Testis (tissue), 3 donors: Measurements from ENCODE around the gene CD151. TPM values are rescaled to one million over a fixed set of nuclear protein-coding genes. Genes with fewer than 3 reads are reported as not detected.
A peak's percentile ranks its signal among the peaks of the same experiment; 100 is the strongest.

Experiments used
- DNase-seq: peaks from one replicate; pipeline ENCODE4 v3.0.0-alpha.2; 2019
- H3K27ac ChIP-seq, 2 donors: fragments of 200-600 bp; sonication (generic); one replicate each; pipeline ENCODE4 v1.5.1; 2019
- H3K27me3 ChIP-seq: fragments of 200-600 bp; sonication (generic); one replicate; pipeline ENCODE4 v1.5.1; 2019
- H3K36me3 ChIP-seq: fragments of 200-600 bp; sonication (generic); one replicate; pipeline ENCODE4 v1.5.1; 2017; ENCODE audit warnings: low read depth; ENCODE audit errors: missing control alignments
- H3K4me1 ChIP-seq: fragments of 200-600 bp; sonication (generic); one replicate; pipeline ENCODE4 v1.5.1; 2019
- H3K4me3 ChIP-seq, 2 donors: fragments of 200-600 bp; sonication (generic); one replicate each; pipeline ENCODE4 v1.5.1; 2017 to 2019
- H3K9me3 ChIP-seq: fragments of 200-600 bp; sonication (generic); one replicate; pipeline ENCODE4 v1.5.1; 2017
- POLR2A ChIP-seq: fragments of 450-650 bp; IDR thresholded peaks from one replicate; pipeline ENCODE4 v1.6.1; 2017; ENCODE audit warnings: antibody characterized with exemption, mild to moderate bottlenecking, moderate library complexity
- WGBS, 2 donors: methylation state at CpG; one replicate each; pipeline ENCODE4 v1.1.5; 2018; 5-methylcytosine and 5-hydroxymethylcytosine counted together
- intact Hi-C: fragments of 100-400 bp; cut with DNase I; formaldehyde crosslinking; loops from one replicate; pipeline ENCODE4 v1.15.1; 2023; ENCODE audit warnings: low total_unique reads
- polyA plus RNA-seq: library from polyadenylated mRNA; stranded (reverse); fragments of 350-450 nt; fragmentation: Illumina TruSeq; extraction: RNeasy Lipid Tissue Mini Kit (QIAGEN cat#74804); gene quantifications from one replicate; pipeline ENCODE4 v1.2.3, GENCODE V29; 2014; ENCODE audit warnings: low read depth, low replicate concordance; ENCODE audit not compliant: insufficient read depth
- total RNA-seq, 2 donors: library from RNA; depleted of rRNA; stranded (reverse); fragments of >200 nt; gene quantifications; one replicate each; pipeline ENCODE4 v1.2.3, GENCODE V29; 2016
- TF ChIP-seq, protein P1 (sequence below), 3 experiments: fragments of 450-650 bp in 2 of 3; fragments of 200-600 bp in 1 of 3; sonication (generic) in 1 of 3; IDR thresholded peaks; one replicate each; pipeline ENCODE4 v1.5.1; 2016 to 2019; ENCODE audit warnings: antibody characterized with exemption in 3 of 3, mild to moderate bottlenecking in 2 of 3, moderate library complexity in 1 of 3

Gene CD151
- total and polyA plus RNA-seq, 3 donors from 2014 or later, result 108 to 201 (median 195) TPM

GRCh38 chr11:842370-843002 lies 9.7 kb downstream of the CD151 start, which contains the start of the genes POLR2L and TSPAN4:
Gene POLR2L, minus strand, starts transcription at chr11:842529. Its CDS starts 21 bp downstream, at chr11:842508.
Gene TSPAN4, plus strand, starts transcription at chr11:842852. Its CDS starts 7,453 bp downstream, at chr11:850305.
- intact Hi-C loops, result no loop called here
- peak within 1 kb of the TSS; percentile 85 to 94 for H3K4me3 ChIP-seq
- 0% methylated on average over 12 of the region's 87 CpGs; no CpG with 5 or more reads in 1 of the 2 donors for WGBS, 2 donors
- peak within 1 kb of the TSS; percentile 89 to 97 for H3K27ac ChIP-seq
- H3K4me1 ChIP-seq, result peaks cover 40% of the 10 kb centered on the region
- no peaks in the 10 kb centered on the region for H3K36me3 ChIP-seq
- peak; percentile 92 for DNase-seq
- no peak for TF ChIP-seq POLR2A
- TF ChIP-seq, protein P1, sequence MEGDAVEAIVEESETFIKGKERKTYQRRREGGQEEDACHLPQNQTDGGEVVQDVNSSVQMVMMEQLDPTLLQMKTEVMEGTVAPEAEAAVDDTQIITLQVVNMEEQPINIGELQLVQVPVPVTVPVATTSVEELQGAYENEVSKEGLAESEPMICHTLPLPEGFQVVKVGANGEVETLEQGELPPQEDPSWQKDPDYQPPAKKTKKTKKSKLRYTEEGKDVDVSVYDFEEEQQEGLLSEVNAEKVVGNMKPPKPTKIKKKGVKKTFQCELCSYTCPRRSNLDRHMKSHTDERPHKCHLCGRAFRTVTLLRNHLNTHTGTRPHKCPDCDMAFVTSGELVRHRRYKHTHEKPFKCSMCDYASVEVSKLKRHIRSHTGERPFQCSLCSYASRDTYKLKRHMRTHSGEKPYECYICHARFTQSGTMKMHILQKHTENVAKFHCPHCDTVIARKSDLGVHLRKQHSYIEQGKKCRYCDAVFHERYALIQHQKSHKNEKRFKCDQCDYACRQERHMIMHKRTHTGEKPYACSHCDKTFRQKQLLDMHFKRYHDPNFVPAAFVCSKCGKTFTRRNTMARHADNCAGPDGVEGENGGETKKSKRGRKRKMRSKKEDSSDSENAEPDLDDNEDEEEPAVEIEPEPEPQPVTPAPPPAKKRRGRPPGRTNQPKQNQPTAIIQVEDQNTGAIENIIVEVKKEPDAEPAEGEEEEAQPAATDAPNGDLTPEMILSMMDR (IDR thresholded peaks at IDR 0.05), result peak in 2 of 3 experiments; percentile 42 to 61
- no peaks in the 10 kb centered on the region for H3K27me3 ChIP-seq
- H3K9me3 ChIP-seq, result no peaks in the 10 kb centered on the region

- Histone ChIP-seq H3K4me1 (peaks cover 44% of the 10 kb centered on the region), H3K27me3 (no peaks in the 10 kb centered on the region)
- WGBS, 2 donors, result 1% methylated on average over 45 of the region's 53 CpGs; no CpG with 5 or more reads in 1 of the 2 donors
These were observed 10.5 kb downstream of the CD151 start for GRCh38 chr11:843086-843734.

DNA sequence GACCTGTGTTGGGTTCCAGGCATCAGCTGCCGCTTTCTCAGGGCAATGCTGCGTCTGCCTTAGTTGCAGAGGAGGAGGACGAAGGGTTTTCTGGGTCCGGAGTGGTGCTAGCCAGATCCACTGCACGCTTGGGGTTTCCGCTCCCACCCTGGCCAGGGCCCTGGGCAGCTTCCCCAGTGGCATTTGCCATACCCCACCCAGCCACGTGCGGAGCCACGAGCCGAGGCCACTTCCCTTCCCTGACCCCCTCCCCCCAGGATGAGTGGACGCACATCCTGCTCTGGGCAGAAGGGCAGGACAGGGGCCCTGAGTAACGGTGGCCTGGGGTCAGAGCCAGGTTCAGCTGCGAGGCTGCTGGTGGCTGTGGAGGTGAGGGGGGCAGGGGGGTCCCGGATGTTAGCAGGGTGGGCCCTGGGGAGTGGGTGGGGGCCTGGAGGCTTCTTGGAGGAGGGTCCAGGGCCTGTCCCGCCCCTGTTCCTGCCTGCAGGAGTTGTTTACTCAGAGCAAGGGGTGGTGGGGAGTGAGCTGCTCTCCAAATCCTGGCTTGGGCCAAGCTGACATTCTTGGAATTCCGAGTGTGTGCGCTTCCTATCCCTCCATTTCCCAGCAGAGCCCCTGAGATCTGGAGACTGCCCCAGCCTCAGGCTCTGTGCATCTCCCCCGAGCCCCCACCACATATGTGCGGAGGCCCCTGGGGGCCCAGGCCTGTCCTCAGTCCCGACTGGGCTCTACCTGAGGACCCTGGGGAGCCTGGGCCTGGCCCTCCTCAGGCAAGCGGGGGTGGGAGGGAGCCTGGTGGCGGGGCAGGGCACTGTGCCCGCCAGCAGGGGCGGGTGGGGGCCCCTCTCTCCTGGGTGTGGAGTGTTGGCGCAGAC lies 11.3 kb downstream of the CD151 start:
- DNase-seq, result peak; percentile 90
- peak overlapping the region; percentile 89 to 97 for H3K27ac ChIP-seq
- no peaks in the 10 kb centered on the region for H3K27me3 ChIP-seq
- H3K4me1 ChIP-seq, result peaks cover 52% of the 10 kb centered on the region
- intact Hi-C loops, result no loop called here
- H3K36me3 ChIP-seq, result no peaks in the 10 kb centered on the region
- H3K9me3 ChIP-seq, result no peaks in the 10 kb centered on the region
- peak overlapping the region; percentile 26 to 85 for H3K4me3 ChIP-seq
- 0 to 7% methylated on average over 1 to 25 of the region's 25 CpGs for WGBS, 2 donors
- no peak for TF ChIP-seq POLR2A
- TF ChIP-seq, protein P1 (IDR thresholded peaks at IDR 0.05), result no peak

More at GRCh38 chr11:843086-843734, 10.5 kb downstream of the CD151 start:
- DNase-seq, result no peak
- no peaks in the 10 kb centered on the region for H3K9me3 ChIP-seq
- intact Hi-C loops, result no loop called here
- peak overlapping the region; percentile 89 to 97 for H3K27ac ChIP-seq
- H3K36me3 ChIP-seq, result no peaks in the 10 kb centered on the region
- no peak for TF ChIP-seq POLR2A
- TF ChIP-seq, protein P1 (IDR thresholded peaks at IDR 0.05), result no peak
- H3K4me3 ChIP-seq, result peak overlapping the region; percentile 85 to 94

DNA sequence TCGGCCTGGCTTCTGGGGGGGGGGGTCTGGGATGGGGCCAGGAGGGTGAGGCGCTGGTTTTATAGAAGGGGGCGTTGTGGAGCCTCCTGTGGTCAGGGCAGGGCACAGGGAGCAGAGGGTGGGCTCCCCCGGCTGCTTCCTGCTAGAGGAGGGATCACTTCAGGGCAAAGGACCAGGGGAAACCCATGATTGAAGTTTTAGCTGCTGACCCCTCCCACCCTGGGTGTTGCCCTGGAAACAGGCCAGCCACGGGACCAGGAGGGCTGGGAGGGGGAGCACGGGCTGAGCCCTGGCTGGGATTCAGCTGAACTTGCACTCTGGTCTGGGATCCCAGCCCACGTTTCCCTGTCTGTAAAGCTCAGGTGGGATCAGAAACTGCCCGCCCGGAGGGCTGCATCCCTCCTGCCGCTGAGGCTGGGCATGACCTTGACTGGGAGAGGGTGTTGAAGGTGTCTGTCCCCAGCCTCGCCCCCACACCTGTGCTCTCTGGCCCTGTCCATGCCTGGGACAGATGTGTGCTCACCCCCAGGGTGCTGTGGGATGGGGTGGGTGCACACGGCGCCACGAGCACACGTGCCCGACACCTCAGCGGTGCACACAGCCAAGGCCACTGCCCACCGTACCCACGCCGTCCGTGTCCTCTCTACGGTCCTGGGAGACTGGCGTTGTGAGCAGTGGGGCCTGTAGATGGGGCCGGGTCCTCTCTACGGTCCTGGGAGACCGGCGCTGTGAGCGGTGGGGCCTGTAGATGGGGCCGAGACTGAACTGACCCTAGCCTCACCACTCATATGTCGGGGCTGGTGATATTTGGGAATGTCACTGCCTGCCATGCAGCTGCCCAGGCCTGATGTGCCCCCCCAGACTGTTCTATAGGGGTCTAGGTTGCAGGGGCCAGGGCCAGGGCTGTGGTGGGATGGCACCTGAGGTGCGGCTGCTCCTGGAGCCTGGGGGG lies 12.2 kb downstream of the CD151 start:
- TF ChIP-seq POLR2A, result no peak
- TF ChIP-seq, protein P1 (IDR thresholded peaks at IDR 0.05), result no peak
- WGBS, 2 donors, result 32 to 69% methylated on average over 14 to 27 of the region's 31 CpGs
- Histone ChIP-seq H3K27ac (peak overlapping the region; percentile 89 to 97), H3K27me3 (no peaks in the 10 kb centered on the region), H3K4me1 (peaks cover 55% of the 10 kb centered on the region), H3K4me3 (peak overlapping the region; percentile 26 to 85), H3K9me3 (no peaks in the 10 kb centered on the region), H3K36me3 (no peaks in the 10 kb centered on the region)
- intact Hi-C loops, result no loop called here
- peak; percentile 93 for DNase-seq
